Fibroblast of lung (primary cell): ENCODE measurements around the gene SYNPR. TPM values are rescaled to one million over a fixed set of nuclear protein-coding genes. Genes with fewer than 3 reads are reported as not detected.

Source experiments
- DNase-seq, 2 donors: peaks; one replicate each; pipeline versions ENCODE4 v3.0.0 to v3.0.0-alpha.2; 2010; ENCODE audit warnings: low read depth in 2 of 2
- H2AFZ ChIP-seq: 2 replicates; pipeline ENCODE4 v1.5.1; 2012; ENCODE audit warnings: low read length, control low read depth, inconsistent platforms
- H3K27ac ChIP-seq: 2 replicates; pipeline ENCODE4 v1.5.1; 2011; ENCODE audit warnings: low read length, control low read depth; ENCODE audit not compliant: insufficient read depth
- H3K27me3 ChIP-seq: 2 replicates; pipeline ENCODE4 v1.5.1; 2011; ENCODE audit warnings: mild to moderate bottlenecking, low read length; ENCODE audit not compliant: control insufficient read depth, insufficient read depth
- H3K36me3 ChIP-seq: 2 replicates; pipeline ENCODE4 v1.5.1; 2011; ENCODE audit warnings: low read length; ENCODE audit not compliant: control insufficient read depth, insufficient read depth
- H3K4me1 ChIP-seq: 2 replicates; pipeline ENCODE4 v1.5.1; 2011; ENCODE audit warnings: low read length; ENCODE audit not compliant: control insufficient read depth, insufficient read depth; ENCODE audit errors: extremely low read depth
- H3K4me2 ChIP-seq: 2 replicates; pipeline ENCODE4 v1.5.1; 2011; ENCODE audit warnings: low read length, control low read depth; ENCODE audit not compliant: insufficient read depth; ENCODE audit errors: extremely low read depth
- H3K4me3 ChIP-seq, 4 experiments: fragments of 200-600 bp in 1 of 4; sonication (generic) in 1 of 4; replicated peaks in 1 of 4; 2 replicates each; pipeline ENCODE4 v1.5.1; 2011 to 2016; ENCODE audit warnings: low read length in 4 of 4, low read depth in 3 of 4, mild to moderate bottlenecking in 3 of 4, control low read depth in 2 of 4, inconsistent platforms in 1 of 4, mixed read lengths in 1 of 4; ENCODE audit not compliant: insufficient read depth in 1 of 4; ENCODE audit errors: control extremely low read depth in 1 of 4
- H3K79me2 ChIP-seq: 2 replicates; pipeline ENCODE4 v1.5.1; 2012; ENCODE audit warnings: mild to moderate bottlenecking, low read length, inconsistent platforms; ENCODE audit not compliant: control insufficient read depth, insufficient read depth
- H3K9ac ChIP-seq: 2 replicates; pipeline ENCODE4 v1.5.1; 2011; ENCODE audit warnings: mild to moderate bottlenecking, low read length, control low read depth; ENCODE audit not compliant: insufficient read depth
- H3K9me3 ChIP-seq: 2 replicates; pipeline ENCODE4 v1.5.1; 2012; ENCODE audit warnings: low read depth, low read length; ENCODE audit not compliant: control insufficient read depth, insufficient read depth
- H4K20me1 ChIP-seq: 2 replicates; pipeline ENCODE4 v1.5.1; 2011; ENCODE audit warnings: low read length; ENCODE audit not compliant: control insufficient read depth, insufficient read depth; ENCODE audit errors: extremely low read depth
- EZH2 ChIP-seq: IDR thresholded peaks from 2 replicates; pipeline ENCODE4 v1.5.1; 2012; ENCODE audit warnings: low read length, control low read depth, mild to moderate bottlenecking; ENCODE audit errors: missing control alignments
- polyA plus RNA-seq, 2 donors: library from polyadenylated mRNA; depleted of rRNA in 1 of 2; stranded (reverse) in 1 of 2; unstranded in 1 of 2; fragments of >200 nt; gene quantifications; 2 replicates each; pipeline ENCODE4 v1.2.1, GENCODE V29; 2011 to 2012; ENCODE audit warnings: missing spikeins in 1 of 2
- total RNA-seq: library from RNA; depleted of rRNA; stranded (reverse); fragments of >200 nt; gene quantifications from 2 replicates; pipeline ENCODE4 v1.2.1, GENCODE V29; 2014
- TF ChIP-seq, protein P1 (sequence below), 2 donors: IDR thresholded peaks in 1 of 2; conservative IDR thresholded peaks in 1 of 2; 1 replicate in 1 of 2; 2 replicates in 1 of 2; pipeline ENCODE4 v1.5.1; 2011 to 2012; ENCODE audit warnings: low read length in 2 of 2, control low read depth in 1 of 2, inconsistent platforms in 1 of 2, low read depth in 1 of 2, mild to moderate bottlenecking in 1 of 2

The SYNPR gene
- total and polyA plus RNA-seq, 2 donors (not counting 1 experiment from before 2014, with no cell fraction given): not detected

DNA sequence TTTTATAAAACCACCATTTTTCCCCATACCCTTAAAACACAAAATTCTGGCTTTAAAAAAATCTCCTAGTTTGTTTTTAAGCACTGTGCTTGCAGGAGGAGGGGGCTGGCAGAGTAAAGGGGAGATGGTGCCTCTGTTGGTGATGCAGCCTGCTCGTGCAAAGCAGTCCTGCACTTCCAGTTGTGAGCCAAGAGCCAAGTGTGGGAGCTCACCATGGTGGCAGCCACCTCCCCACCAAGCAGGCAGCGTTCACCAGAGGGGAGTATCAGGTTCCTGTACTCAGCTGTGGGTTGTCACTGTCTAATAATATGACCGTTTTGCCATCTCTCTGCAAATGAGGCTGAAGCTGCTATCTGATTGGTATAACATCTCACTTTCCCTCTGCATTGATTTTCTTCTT, 164.8 kb downstream of the SYNPR start:
- Histone ChIP-seq H3K4me1 (no peaks in the 10 kb centered on the region), H3K4me3 (no peak overlapping the region), H3K79me2 (no peaks in the 10 kb centered on the region), H3K27ac (no peak overlapping the region), H3K9me3 (no peaks in the 10 kb centered on the region), H4K20me1 (peaks cover 1% of the 10 kb centered on the region), H3K9ac (no peak overlapping the region), H3K36me3 (no peaks in the 10 kb centered on the region), H3K27me3 (peaks cover 3% of the 10 kb centered on the region), H2AFZ (no peak overlapping the region), H3K4me2 (no peak overlapping the region)
- TF ChIP-seq, protein P1, sequence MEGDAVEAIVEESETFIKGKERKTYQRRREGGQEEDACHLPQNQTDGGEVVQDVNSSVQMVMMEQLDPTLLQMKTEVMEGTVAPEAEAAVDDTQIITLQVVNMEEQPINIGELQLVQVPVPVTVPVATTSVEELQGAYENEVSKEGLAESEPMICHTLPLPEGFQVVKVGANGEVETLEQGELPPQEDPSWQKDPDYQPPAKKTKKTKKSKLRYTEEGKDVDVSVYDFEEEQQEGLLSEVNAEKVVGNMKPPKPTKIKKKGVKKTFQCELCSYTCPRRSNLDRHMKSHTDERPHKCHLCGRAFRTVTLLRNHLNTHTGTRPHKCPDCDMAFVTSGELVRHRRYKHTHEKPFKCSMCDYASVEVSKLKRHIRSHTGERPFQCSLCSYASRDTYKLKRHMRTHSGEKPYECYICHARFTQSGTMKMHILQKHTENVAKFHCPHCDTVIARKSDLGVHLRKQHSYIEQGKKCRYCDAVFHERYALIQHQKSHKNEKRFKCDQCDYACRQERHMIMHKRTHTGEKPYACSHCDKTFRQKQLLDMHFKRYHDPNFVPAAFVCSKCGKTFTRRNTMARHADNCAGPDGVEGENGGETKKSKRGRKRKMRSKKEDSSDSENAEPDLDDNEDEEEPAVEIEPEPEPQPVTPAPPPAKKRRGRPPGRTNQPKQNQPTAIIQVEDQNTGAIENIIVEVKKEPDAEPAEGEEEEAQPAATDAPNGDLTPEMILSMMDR (conservative IDR thresholded peaks at IDR 0.05 in 1 of 2, IDR thresholded peaks at IDR 0.05 in 1 of 2; ENCODE audit: low read depth in 1 of 2, low read length in 2 of 2): no peak
- no peak for TF ChIP-seq EZH2
- DNase-seq: no peak

DNA sequence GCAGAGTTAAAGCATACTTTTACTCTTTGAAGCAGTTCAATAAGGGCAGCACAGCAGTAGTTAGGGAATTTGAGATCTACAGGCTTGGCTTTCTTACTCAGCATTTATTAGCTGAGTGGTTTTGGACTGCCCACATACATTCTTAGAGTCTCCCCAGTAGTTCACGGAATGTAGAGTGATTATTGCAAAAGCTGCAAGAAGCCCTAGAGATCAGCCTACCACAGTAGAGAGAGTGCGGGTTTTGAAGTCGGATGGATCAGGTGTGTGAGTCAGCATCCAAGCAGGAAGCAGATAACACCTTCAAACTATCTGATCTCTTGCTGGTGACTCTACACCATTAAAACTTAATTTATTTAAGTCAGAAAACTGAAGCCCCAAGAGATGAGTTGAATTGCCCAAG, 171.9 kb downstream of the SYNPR start:
- no peaks in the 10 kb centered on the region for H3K36me3 ChIP-seq
- H3K27ac ChIP-seq: no peak overlapping the region
- peak in 1 of 2 donors; percentile 60 for DNase-seq
- H3K4me2 ChIP-seq: no peak overlapping the region
- TF ChIP-seq, protein P1 (conservative IDR thresholded peaks at IDR 0.05 in 1 of 2, IDR thresholded peaks at IDR 0.05 in 1 of 2; ENCODE audit: low read depth in 1 of 2, low read length in 2 of 2): no peak
- TF ChIP-seq EZH2: no peak
- no peak overlapping the region for H2AFZ ChIP-seq
- H3K4me1 ChIP-seq: no peaks in the 10 kb centered on the region
- H3K9ac ChIP-seq: no peak overlapping the region
- H3K4me3 ChIP-seq: no peak overlapping the region
- H3K79me2 ChIP-seq: no peaks in the 10 kb centered on the region
- no peaks in the 10 kb centered on the region for H4K20me1 ChIP-seq
- no peaks in the 10 kb centered on the region for H3K27me3 ChIP-seq
- H3K9me3 ChIP-seq: no peaks in the 10 kb centered on the region

DNA sequence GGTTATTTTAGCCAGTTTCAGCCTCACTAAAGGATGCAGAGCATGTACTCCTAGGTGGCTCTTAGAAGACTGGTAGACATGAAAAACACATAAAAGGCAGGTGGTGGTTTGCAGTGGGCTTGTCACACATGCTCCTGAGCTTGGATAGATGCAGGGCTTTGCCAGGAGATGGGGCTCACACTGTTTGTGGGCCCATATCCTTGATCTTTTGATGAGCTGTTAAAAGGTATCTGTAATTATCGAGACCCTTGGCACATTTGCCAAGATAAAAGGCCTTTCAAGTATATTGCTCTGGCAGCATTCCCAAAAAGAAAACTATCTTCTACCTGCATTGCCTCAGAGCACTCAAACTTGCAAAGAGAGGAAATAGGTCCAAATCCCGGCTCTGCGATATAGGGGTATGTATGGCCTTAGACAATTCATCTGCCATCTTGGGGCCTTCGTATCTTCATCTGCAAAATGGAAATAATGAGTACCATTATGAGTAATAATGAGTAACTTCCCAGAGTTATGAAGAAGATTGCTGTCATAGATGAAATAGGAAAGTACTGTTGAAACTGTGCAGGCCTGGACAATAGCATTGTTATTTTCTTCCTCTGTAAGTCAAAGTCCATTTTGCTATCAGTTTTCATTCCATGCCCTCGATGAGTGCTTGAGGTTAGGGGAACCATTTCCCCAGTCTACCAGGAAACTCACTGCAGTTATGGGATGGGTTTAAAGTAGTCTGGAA, 172.7 kb downstream of the SYNPR start:
- no peak overlapping the region for H2AFZ ChIP-seq
- H3K4me3 ChIP-seq: no peak overlapping the region
- no peaks in the 10 kb centered on the region for H3K79me2 ChIP-seq
- peak in 1 of 2 donors; percentile 3 for DNase-seq
- H3K9ac ChIP-seq: no peak overlapping the region
- TF ChIP-seq, protein P1 (conservative IDR thresholded peaks at IDR 0.05 in 1 of 2, IDR thresholded peaks at IDR 0.05 in 1 of 2; ENCODE audit: low read depth in 1 of 2, low read length in 2 of 2): no peak
- no peak for TF ChIP-seq EZH2
- no peaks in the 10 kb centered on the region for H3K36me3 ChIP-seq
- H3K4me1 ChIP-seq: no peaks in the 10 kb centered on the region
- no peak overlapping the region for H3K4me2 ChIP-seq
- H3K27me3 ChIP-seq: no peaks in the 10 kb centered on the region
- H3K27ac ChIP-seq: no peak overlapping the region
- no peaks in the 10 kb centered on the region for H3K9me3 ChIP-seq
- H4K20me1 ChIP-seq: no peaks in the 10 kb centered on the region
